Skin of body (tissue), 2 donors: Measurements from ENCODE around the gene IFRD1. TPM values are rescaled to one million over a fixed set of nuclear protein-coding genes. Genes with fewer than 3 reads are reported as not detected.
A peak's percentile ranks its signal among the peaks of the same experiment; 100 is the strongest.

Experiments
- DNase-seq: peaks from one replicate; lab custom pipeline; 2025; lab: John Stamatoyannopoulos, UW
- total RNA-seq: library from RNA; depleted of rRNA; stranded (reverse); fragments of >200 nt; gene quantifications from one replicate; pipeline ENCODE4 v1.2.3, GENCODE V29; 2014

IFRD1 gene
- total RNA-seq, 1 donor from 2014 or later = 63.4 TPM

DNA sequence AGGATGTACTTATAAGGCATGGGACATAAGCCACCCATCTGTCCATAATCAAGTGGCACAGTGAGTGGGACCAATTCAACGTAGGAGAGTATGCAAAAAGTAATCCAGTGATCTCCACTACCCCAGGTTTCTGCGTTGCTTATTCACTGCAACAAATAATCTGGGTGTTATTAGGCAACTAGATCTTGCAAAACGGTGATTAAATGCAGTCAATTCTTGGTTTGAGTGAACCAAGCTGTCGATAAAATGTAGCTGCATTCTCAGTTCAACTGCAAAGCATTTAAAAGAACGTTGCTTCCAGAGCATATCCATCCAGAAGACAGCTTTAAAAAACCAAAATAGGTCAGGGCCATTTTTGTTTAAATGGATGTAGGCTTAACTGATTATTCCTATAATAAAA, 35.5 kb downstream of the IFRD1 start:
- no peak for DNase-seq

DNA sequence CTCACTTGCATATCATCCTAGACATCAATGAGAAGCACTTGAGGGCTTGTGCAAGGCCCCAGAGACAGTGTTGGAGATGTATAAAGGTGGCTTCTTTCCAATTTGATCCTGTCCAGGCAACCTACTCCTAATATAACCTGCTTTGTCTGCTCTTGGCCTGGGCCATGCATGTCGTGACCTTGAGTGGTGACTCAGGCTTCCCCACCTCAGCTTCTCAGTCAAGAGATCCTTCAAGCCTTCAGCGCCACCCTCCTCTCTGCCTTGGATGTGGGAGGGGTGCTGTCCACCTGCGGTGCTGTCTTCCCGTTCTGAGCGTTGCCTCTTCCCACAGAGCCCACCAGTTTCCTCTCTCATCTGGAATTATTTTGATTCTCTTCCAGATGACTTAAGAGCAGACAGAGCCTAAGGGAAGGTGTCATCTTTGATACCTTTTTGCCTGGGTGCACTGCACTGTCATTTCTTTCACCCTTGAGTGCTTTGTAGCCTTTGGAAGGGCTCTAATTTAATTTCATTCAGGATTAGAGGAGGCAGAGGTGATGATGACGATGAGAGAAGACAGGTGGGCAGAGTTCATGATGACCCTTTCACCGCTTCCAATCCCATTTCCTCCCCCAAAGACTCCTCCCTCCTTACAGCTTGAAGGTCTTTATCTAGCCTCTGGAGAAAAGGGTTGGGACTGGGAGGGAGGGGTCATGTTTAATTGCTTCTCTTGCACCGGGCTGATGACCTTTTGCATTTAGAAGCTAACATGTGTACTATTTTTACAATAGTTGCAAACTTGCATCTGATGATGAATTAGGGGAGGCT, 37.4 kb downstream of the IFRD1 start:
- DNase-seq = no peak

DNA sequence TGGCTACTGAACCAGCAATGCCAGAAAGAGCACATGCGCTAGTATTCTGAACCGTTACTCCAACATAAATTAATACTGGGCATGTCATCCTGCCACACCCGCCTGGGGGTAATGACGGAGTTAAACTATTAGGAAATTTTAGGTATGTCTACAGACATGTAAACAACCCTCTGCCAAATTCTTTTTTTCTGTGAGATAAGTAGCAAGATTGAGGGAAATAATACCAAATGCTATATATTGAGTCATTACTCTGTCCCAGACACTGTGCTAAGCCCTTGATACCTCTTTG, 37.9 kb downstream of the IFRD1 start:
- no peak for DNase-seq

DNA sequence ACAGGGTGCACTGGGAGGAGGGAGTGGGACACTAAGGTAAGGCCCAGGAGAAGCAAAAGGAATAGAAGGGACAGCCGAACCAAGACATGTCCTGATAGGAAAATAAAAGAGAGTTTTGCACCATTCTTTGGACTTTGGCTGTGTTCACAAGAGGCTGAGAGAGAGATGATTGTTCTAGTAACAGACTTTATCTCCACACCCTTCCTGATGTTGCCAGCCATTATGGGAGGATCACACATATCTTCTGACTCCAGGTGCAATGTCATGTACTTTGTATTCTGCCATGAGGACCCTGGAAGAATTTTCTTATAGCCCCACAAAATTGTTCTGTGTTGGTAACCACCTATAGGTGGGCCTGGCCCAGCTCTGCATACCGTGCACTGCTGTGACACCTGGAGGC, 41.9 kb downstream of the IFRD1 start:
- DNase-seq = no peak

DNA sequence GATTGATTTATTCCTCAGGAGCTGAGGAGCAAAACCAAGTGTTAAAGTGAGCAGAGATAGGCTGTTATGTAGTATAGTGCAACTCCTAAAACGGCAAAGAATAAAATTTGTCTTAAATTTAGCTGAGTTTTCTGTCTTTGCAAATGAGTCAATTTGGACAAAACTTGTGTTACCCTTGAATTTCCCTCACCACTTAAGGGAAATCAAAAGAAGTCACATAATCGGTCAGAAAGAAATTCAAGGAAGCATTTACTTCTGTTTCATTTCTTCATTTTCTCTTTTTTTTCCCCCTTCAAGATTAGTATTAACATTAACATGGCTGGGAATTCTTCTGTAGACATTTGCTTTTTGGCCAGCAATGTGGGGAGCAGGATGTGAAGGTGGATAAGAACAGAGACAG, 44.4 kb downstream of the IFRD1 start:
- no peak for DNase-seq

DNA sequence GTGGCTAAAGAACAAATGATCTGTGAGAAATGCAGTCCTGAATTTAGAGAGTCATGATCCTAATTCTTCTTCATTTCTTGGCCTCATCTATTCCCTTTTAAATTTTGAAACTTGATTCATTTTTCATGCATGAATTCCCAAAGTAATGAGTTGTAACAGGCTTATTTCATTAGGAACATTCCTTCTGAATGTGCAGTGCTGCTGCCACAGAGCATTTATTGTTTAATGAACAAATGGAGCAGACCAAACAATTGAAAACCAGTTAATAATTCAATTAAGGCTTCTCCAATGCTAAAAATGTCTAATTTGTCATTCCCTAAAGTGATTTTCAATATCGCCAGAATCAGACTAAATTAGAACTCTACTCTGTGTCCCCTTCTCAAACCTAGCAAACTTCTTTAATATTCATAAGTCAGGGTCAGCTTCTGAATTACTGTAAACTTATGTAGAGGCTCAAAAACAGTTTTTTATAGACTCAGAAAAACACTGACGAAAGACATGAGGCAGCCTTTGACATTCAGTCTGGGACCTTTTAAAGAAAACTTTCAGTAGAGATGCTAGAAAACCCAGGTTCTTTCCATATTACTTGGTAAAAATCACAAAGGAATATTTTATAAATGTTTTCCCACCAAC, 45.0 kb downstream of the IFRD1 start:
- no peak for DNase-seq

DNA sequence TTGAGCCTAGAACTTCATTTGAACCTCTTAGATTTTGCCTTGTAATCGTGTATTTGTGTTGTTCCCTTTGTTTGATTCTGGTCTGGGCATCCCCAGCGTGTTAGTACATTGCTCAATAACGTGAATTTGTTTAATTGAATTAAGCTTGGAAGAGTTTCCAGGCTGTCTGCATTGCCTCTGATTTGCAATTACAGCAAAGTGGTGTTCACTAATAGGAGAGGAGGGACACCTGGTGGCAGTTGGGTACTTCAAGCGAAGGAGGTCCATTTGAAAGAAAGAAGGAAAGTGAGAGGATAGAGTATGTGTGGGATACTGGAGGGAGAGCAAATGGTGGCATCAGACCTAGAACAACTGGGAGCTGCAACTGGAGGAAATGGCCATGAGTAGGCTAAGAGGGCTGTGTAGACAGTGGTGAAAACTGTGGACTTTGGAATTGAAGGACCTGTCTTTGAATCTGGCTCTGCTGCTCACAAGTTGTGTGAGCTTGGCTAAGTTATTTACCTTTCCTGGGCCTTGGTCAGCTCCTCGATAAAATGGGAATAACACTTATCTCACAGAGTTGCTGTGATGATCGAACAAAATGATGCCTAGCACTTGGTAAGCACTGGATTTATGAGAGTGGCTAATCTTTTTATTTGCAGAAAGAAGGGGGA, 45.7 kb downstream of the IFRD1 start:
- DNase-seq = peak; percentile 52

DNA sequence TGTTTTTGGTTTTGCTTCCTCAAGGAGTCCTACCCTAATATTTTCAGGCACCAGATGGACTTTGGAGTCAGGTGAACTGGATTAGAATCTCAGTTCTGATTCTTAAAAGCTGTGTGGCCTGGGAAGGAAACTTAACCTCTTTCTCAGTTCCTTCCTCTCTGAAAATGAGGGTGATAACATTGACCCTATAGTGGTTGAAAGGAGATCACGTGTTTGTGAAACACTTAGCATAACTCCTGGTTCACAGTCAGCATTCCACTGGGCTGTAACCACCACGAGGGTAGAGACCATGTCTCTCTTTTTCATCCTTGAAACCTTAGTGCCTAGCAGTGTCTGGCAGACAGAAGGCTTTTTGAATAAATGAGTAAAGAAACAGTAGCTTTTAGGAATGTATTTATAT, 47.2 kb downstream of the IFRD1 start:
- no peak for DNase-seq

DNA sequence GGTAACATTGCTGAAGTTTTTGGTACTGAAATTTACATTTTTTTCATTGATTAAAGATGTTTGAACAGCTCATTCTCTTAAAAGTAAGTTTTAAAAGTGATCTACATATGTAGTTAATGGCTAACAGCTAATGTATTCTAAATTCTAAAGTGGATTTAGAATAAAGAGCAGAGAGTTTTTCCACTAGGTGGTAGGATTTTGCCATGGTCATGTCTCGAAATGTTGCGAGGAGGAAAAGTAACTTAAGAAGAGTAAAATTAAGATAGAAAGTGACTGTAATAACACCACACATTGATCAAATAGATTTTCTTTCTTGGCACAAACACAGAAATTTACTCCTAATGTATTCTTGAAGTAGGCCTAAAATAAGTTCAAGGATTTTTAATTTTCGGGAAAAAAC, 50.4 kb downstream of the IFRD1 start:
- DNase-seq = peak; percentile 11

DNA sequence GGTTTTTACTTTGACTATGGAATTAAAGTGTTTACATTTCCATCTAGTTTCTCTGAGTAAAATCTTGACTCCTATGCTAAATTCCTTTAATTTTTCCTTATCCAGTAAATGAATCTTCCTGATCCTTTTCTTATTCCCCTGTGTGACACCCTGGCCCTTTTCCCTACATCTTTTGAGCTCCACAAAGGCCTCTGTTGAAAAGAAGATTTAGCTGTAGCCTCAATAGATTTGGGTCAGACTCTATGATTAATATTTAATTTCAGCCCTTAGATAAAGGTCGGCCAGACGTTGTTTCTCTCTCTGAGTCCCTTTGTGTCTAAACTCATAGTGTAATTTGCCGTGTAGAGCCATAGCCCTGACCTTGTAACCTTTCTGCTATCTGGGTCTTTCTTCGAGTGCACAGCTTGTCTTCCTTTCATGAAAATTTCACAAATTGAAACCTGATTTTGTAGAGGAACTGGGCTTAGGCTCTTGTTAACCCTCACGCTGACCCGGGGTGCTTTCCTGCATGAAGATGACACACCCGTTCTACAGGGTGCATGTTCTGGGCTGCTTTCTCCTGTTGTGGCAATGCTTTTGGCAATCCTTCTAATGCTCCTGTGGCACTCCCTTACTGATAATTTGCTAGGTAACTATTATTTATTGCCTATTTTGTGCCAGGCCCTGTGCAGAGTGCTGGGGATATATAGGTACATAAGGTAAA, 51.7 kb downstream of the IFRD1 start:
- no peak for DNase-seq

DNA sequence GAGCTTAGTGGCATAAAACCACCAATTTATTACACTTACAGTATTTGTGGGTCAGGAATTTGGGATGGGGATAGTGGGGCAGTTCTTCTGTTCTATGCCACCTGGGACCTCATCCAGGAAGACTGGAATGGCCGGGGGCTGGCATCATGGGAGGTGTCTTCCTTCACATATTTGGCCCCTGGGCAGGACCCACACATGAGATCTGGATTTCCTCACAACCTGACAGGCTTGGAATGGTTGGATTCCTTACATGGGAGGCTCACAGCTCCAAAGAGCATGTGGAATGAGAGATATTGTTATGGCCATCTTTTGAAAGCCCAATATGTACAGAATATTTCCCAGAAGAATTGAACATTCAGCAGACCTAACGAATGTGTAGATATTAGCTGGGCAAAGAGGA, 52.4 kb downstream of the IFRD1 start:
- no peak for DNase-seq

DNA sequence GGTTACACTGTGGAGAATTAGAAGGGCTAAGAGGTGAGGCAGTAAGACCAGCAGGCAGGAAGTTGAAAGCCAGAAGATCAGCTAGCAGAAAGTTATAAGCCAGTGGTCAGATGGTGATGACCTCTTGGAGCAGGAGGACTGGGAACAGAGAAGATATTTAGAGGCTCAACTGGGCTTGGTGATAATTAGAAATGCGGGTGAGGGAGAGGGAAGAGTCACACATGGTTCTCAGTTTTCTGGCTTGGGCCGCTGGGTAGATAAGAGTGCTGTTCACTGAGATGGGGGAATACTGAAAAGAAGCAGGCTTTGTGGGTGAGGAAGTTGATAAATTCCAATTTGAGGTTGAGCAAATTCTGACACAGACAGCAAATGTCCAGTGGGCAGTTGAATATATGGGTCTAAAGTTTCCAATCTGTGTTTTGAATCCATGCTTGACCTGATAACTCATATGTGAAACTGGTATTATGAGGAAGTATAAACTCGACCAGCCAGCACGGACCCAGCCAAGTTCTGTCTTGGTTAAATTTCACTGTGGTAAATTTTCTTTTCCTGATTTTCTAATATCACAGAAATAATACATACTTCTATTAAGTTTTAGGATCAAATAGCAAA, 53.2 kb downstream of the IFRD1 start:
- DNase-seq = no peak

DNA sequence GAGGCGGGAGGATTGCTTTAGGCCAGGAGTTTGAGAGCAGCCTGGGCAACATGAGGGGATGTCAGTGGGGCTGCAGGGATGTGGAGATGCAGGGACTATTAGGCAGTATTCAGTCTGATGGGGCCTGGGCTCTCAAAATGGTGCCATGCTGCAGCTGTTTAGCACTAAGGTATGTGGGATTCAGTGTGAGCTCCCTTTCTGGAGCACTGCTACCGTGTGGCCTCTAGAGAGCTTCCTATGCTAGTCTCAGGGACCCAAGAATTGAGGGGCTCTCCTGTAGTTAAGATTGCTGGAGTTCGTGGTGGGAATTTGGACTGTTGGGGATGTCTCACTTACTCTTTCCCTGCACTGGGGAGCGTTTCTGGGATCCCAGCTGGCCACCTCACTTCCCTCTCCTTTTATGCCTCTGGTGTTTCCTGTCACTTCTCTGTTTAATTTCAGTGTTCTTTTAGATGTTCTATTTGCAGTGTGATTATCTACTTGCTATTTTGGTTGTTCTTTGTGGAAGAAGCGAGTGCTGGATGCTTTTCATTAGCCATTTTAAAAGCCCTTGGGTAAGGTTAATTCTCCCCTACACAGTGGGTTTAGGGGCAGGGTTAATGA, 53.9 kb downstream of the IFRD1 start:
- DNase-seq = no peak

DNA sequence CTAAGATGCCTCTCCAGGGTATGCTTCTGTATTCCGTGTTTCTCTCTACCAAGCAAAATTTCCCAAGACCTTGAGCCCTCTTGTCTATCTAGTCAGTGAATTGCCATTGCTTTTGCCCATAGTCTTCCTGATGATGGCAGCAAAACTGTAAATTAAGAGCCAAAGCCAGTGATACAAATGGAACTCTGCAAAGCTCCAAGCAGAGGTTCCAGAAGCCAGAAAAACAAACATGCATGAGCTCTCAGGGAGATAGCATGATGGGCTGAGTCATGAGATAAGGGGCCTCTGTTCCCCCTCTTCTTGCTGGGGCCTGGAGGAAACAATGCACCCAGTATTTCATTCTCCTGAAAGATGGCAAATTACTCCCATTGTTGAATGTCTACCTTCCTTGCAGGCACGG, 55.2 kb downstream of the IFRD1 start:
- DNase-seq = no peak

DNA sequence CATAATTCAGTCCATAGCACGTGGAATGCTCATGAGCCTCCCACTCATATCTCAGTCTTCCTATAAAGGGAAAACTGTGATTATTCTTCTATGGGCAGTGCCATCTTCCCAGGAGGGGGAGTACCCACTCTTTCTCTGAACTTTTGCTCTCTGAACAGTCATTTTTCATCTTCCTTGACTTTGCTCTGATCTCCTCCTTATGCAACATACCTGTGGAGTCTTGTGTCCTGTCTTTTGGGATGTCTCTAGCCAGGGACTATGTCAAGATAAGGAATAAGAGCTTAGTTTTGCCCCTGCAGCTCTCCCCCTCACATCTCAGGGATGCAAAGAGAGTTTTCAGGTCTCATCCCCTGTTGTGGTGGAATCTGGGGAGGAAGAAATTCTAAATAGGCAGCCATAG, 58.1 kb downstream of the IFRD1 start:
- DNase-seq = no peak

DNA sequence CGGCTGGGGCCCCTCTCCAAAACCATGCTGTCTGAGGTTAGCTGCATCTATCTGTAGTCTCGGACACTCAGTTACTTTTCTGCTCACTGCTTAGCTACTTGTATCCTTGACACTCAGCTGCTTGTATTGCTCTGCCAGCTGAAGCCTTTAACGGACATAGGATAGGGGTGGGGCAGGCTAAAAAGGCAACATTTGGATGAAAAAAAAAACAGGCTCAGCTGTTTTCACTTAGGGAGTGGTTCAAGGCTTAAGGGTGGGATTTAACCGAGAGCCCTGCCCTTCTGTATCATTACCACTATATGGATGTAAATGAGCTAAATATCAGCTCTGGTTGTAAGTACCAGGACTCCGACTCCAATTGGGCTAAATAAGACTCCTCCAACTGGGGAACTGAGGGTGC, 59.1 kb downstream of the IFRD1 start:
- peak; percentile 13 for DNase-seq

DNA sequence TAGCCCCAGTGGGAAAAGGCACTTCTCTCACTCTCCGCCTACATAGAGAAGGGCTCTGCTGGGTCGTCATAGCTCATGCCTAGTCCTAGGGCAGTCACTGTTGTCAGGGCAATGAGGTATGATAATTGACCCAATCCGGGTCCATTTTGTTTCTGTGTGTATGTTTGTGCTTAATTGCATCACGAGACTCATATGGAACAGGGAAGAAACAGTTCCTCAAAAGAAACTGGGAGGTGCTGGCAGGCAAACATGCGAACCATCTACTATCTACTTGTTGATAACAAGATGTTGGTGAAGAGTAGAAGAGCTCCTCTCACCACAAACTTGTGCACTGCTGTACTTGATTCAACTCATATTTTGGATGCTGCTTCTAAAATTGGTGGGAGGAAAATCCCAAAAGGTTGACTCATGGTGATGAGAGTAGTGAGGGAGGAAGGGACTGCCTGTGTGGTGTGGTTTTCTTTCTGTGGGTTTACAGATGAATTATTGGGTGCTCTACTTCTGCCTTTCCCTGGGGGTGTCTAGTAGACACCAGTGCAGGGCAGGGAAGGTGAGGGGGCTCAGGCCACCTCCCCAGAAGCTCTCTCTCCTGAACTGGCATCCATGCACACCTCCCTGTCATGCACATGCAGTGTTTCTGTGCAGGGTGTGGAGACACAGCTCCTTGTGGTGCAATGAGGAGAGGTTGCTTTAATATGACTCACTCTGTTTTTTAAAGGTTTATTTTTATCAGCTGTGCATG, 59.9 kb downstream of the IFRD1 start:
- DNase-seq = no peak

DNA sequence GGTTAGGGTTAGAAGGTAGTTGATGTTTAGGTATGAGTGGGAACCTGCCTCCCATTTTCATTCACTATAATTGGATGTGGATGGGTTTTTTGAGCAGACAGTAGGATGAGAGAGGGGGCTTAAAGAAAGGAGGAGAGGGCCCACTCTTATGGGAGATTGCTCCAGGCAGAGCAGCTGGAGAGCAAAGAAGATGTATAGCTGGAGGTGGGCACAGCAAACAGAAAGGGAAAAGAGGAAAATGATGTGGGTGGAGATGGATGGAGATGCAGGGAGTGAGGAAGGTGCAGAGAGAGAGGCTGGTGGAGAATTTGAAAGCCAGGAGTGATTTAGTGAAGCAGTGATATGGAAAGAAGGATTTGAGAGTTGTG, 60.5 kb downstream of the IFRD1 start:
- no peak for DNase-seq

DNA sequence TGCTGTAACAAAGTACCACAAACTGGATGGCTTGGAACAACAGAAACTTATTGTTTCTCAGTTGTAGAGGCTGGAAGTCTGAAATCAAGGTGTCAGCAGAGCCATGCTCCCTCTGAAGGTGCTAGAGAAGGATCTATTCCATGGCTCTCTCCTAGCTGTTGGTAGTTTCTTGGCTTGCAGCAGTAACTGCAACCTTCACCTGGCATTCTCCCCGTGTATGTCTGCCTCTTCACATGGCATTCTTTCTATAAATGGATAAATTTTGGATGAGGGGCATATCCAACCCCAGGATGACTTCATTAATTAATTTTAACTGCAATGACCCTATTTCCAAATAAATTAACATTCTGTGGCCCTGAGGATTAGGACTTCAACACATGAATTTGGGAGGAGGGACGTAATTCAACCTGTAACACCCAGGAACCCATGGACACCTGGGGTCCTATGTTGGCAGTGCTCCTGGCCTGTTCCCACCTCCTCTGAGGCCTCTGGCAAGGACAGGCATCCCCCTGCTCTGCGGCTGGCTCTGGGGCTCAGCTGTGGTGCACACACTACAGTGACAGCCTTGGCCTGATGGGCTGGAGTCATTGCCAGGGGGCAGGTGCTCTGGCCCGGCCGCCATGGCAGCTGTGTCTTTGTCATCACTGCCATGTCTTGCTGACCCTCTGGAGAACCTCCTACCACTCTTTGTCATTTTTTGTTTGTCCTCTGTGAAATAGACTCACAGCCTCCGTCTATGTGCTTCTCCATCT, 61.4 kb downstream of the IFRD1 start:
- DNase-seq = no peak
